Stromal cell of bone marrow (primary cell): ENCODE results near the gene TCP10L.
A peak's percentile ranks its signal among the peaks of the same experiment; 100 is the strongest.
"Not testable (repeated sequence)": the region's sequence is repeated elsewhere in the genome, so short reads cannot be mapped to it uniquely, and the experiment has no call there.

Source experiments
- DNase-seq: peaks from one replicate; pipeline ENCODE4 v3.0.0-alpha.2; 2012; ENCODE audit warnings: low read depth

The TCP10L gene, protein sequence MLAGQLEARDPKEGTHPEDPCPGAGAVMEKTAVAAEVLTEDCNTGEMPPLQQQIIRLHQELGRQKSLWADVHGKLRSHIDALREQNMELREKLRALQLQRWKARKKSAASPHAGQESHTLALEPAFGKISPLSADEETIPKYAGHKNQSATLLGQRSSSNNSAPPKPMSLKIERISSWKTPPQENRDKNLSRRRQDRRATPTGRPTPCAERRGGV

DNA sequence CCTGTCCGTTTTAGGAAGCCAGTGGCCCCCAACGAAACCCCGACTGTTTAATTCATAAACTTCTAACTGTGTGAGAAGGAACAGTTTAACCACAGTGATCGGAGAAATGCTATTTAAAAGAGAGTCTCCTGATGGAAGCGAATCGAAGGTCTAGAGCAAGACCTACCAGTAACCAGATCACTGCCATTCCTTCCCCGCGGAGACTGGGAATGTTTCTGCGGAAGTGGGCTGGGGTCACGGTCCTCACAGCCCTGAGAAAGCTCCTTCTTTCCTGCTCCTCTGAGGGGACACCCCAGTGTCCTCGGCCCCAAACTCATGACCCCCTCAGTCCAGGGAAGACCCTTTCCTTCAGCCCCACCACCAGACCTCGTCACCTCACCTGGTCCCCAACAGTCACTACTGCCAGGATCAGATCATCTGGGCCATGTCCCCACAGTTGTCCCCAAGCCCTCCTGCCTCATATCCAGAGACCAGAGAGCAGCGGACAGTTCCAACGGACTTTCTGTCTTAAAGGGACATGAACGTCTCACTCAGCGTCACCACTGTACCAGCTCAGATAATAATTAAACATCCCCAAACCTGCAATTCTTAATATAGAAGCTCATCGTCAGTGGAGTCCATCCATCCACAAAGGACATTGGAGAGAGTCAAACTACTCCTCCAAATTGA, at the start of gene TCP10L:
TSS of gene TCP10L (minus strand) at position 482 of the 669 bp plus-strand sequence. CDS start 1,219 bp downstream, outside the sequence.
- no peak for DNase-seq

DNA sequence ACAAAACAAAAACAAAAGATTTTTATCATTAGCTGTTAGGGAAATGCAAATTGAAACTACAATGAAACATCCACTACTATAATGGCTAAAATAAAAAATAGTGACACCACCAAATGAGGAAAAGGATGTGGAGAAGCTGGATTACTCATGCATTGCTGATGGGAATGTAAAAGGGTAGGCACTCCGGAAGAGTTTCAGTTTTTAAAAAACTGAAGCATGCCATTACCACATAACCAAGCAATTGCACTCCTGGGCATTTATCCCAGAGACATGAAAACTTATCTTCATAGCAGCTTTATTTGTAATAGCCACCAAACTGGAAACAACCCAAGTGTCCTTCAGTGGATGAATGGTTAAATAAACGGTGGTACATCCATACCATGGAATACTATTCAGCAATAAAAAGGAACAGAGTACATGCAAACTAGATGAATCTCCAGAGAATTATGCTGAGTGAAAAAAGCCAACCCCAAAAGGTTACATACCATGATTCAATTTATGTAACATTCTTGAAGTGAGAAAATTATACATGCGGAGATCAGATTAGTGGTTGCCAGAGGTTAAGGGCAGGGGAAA, 41.4 kb upstream of the TCP10L start:
- peak; percentile 66 for DNase-seq

GRCh38 chr21:32618218-32618617, 32.9 kb upstream of the TCP10L start:
- DNase-seq: not testable (repeated sequence)

DNA sequence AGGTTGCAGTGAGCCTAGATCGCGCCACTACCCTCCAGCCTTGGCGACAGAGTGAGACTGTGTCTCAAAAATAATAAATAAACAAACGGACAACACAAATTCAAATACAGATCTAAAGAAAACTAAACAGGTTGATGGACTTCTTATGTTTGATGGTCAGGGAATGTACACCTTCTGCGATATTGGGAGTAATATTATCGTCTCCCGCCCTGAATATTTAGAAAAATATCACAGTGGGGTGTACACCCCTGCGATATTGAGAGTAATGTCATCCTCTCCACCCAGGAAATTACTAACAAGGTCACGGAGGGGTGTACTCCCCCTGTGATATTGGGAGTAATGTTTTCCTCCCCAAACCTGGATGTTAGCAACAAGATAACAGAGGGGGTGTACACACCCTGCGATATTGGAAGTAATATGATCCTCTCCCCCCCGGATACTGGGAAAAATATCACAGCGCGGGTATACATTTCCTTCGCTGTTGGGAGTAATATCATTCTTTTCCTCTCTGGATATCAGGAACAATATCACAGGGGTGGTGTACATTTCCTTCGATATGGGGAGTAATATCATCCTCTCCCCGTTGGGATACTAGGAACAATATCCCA, 28.2 kb upstream of the TCP10L start:
- no peak for DNase-seq

GRCh38 chr21:32612999-32613337, 27.6 kb upstream of the TCP10L start:
- no peak for DNase-seq

DNA sequence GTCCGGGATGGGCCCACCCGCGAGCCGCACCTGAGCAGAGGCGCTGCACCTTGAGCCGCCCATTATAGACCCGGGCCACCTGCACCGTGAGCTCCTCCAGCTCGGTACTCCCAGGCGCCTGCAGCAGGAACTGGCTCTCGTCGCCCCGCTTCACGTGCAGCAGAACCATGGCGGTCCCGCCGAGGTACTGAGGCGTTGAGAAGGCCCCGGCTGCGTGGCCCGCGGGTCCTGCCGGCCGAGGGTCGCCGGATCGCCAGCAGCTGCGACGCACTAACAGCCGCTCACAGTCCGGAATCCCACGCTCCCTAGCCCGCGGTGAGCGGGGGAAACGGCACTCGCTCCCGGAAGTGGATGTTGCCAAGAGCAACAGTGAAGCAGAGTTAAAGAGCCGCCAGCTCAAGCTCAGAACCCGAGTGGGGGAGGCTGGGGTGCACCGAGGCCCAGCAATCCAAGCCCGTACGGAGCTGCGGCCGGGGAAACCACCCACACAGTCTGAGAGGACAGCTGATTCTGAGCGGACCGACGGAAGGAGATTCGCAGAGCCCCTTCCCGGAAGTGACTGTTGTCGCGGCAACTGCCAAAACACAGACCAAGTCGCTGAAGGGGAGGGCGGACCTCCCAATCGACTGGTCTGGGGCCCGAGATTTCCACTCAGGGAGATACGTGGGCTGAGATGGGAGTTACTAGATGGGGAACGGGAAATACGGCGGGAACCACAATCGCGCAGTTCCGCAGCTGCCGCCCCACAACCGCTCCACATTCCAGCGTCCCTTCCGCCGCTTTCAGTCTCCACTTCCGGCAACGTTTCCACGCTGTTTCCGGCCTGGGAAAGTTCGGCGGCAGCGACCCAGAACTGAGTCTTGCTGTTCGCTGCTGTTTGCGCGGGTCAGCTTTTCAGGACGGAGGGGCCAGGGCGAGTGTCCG, 27.0 kb upstream of the TCP10L start, which contains the start of gene CFAP298:
TSS of gene CFAP298 (minus strand) at position 303 of the 924 bp plus-strand sequence. CDS start at position 169, 134 bp downstream.
- DNase-seq: peak; percentile 88

DNA sequence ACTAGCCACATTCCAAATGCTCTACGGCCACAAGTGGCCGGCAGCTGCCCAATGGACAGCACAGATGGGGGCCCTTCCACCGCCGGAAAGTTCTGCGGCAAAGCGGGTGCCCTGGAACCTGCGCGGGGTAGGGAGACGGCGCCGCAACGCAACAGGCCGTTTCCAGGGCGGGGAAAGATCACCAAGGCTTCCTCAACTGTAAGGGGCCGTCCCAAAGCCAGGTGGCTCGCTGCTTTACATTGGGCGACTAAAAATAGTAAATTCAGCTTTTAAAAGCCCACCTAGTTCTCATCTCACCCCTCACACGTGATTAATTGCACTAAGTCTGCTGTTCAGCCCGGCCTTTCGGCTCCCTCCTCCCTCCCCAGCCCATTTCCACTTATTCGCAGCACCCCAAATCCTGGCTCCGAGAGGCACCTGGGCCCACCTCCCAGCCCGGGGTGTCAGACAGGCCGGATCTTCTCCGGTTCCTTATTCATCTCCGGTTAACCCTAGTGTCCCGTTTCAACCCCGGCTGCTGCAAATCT, 26.2 kb upstream of the TCP10L start:
- DNase-seq: no peak

- not testable (repeated sequence) for DNase-seq
These were observed 25.6 kb upstream of the TCP10L start for GRCh38 chr21:32610940-32611339.

GRCh38 chr21:32608851-32609250, 23.5 kb upstream of the TCP10L start:
- no peak for DNase-seq

DNA sequence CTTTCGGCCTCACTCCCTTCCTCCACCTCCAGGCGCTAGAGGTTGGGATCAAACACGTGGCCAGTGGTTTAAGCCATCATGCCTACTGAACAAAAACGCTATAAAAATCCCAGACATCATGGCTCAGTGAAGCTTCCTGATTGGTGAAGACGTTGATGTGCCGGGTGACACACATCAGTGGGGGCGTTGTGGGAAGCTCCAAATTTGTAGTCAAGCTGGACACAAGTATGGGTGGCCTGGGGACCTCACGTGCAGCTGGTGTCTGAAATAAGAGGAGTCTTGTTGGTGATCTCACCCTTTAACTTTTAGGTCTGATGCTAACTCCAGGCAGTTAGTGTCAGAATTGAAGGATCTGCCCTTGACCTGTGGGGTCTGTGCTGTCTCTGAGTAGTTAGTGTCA, 20.1 kb upstream of the TCP10L start:
- DNase-seq: no peak

DNA sequence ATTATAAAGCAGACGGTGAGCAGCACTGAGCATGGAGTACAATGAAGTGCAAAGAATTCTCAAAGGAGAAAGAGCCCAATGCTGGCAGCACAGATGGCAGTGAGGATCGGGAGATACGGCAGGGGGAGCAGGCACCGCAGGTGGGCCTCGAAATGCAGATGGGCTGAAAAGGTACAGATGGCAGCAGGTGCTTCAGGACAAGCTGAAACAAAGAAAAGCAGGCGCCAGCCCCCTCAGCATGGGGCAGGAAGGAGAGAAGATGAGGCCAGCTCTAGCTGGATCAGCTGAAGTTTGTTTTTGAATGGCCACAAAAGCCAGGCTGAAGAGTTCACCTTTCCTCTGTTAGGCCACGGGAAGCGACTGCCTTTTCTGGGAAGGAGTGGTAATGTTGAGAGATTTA, 19.1 kb upstream of the TCP10L start:
- DNase-seq: no peak

- no peak for DNase-seq
These were observed 17.8 kb upstream of the TCP10L start for GRCh38 chr21:32603131-32603530.

GRCh38 chr21:32602099-32602498, 16.8 kb upstream of the TCP10L start:
- DNase-seq: no peak

DNA sequence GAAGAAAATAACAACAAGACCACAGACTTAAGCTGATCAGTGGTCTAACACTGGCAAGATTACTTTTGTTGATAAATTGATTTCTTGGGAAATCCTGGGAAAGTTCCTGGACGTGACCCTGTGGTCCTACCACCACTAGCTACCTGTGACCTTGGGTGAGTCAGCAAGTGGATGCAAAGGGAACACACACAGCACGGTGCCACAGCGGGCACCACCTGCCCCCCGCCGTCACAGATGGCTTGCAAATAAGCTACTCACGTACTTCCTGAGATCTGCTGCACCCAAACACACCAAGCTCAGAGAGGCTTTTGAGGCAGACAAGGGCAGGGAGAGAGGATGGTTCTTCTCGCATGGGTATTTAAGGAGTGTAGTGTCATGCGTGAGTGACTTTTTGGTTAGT, 14.2 kb upstream of the TCP10L start:
- no peak for DNase-seq

- DNase-seq: no peak
These were observed 13.8 kb upstream of the TCP10L start for GRCh38 chr21:32599091-32599490.

DNA sequence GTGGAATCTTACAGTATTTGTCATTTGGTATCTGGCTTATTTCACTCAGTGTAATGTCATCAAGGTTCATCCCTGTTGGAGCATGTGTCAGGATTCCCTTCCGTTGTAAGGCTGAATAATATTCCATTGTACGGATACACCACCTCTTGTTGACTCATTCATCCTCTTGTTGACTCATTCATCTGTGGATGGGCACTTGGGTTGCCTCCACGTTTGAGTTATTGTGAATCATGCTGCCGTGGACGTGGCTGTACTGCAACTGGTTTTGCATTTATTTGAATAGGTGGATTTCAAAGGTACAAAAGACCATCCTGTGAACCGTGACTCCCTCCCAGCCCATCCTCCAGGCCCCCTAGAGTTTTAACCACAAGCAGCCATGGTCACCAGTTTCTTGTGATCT, 11.9 kb upstream of the TCP10L start:
- DNase-seq: peak; percentile 83

DNA sequence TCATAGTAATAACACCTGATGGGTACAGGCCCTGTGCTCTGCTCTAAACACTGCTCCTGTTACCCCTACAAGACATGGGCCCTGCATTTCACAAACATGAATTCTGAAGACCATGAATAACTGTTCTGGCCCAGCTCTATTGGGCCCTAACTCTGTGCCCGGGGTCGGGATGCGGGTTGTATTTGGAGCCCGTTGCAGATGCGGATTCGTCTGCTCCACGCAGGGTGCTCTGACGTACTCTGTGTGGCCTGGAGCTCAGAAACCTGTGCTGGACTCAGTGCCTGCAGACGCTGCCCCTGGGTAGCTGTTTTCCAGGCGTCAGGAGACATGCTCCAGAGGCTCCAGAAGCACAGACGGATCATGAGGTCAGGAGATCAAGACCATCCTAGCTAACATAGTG, 10.1 kb upstream of the TCP10L start:
- no peak for DNase-seq

GRCh38 chr21:32593690-32594089, 8.4 kb upstream of the TCP10L start:
- no peak for DNase-seq

- no peak for DNase-seq
These were observed 7.7 kb upstream of the TCP10L start for GRCh38 chr21:32592929-32593502.

- DNase-seq: no peak
These were observed 4.8 kb upstream of the TCP10L start for GRCh38 chr21:32590130-32590529.

DNA sequence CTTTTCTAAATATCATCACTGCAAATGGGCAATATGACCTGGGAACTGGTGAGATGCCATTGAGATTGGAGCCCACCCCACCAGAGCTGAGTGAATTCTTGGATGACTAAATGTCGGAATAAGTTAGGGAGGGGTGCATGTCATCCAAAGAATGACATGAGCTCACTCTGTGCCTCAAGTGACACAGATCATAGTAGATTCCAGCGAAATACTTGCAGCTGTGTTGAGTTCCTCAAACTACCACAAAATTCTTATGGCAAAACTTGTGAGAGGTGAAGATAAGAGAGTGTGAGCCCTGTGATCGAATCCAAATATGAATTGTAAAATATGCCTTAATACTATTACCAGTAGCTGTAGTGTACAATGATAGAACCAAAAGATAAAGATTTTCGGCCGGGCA, 2.3 kb upstream of the TCP10L start:
- no peak for DNase-seq
